ENCODE data around the gene PRR14.

DNA sequence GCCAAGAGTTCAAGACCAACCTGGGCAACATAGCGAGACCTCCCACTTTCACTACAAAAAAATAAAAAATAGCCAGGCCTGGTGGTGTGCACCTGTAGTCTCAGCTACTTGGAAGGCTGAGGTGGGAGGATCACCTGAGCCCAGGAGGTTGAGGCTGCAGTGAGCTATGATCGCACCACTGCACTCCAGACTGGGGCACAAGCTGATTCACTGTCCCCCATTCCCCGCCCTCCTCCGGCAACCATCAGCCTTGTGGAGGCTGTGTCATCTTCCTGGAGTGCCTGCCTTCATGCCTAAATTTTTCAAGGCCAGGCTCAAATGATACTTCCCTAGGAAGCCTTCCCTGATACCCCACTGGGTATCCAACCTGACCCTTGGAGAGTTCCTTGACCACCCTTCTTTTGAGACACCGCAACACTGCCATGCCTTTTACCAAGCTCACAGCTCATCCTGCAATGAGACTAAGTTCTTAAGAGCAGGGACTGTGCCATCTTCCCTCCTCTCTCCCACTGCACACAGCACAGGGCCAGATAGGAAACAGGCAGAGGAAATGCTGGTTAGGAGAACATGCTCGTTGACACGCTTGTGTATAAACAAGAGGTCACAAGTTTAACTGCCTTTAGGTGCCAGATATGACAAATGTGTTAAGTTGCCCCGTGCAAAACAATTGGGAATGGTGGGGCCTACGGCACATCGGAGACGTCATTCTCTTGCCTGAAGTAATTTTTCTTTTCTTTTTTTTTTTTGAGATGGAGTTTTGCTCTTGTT, 44.4 kb downstream of the PRR14 start:
- TF ChIP-seq, protein P1, sequence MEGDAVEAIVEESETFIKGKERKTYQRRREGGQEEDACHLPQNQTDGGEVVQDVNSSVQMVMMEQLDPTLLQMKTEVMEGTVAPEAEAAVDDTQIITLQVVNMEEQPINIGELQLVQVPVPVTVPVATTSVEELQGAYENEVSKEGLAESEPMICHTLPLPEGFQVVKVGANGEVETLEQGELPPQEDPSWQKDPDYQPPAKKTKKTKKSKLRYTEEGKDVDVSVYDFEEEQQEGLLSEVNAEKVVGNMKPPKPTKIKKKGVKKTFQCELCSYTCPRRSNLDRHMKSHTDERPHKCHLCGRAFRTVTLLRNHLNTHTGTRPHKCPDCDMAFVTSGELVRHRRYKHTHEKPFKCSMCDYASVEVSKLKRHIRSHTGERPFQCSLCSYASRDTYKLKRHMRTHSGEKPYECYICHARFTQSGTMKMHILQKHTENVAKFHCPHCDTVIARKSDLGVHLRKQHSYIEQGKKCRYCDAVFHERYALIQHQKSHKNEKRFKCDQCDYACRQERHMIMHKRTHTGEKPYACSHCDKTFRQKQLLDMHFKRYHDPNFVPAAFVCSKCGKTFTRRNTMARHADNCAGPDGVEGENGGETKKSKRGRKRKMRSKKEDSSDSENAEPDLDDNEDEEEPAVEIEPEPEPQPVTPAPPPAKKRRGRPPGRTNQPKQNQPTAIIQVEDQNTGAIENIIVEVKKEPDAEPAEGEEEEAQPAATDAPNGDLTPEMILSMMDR (IDR thresholded peaks at IDR 0.05): no peak
- no peak for TF ChIP-seq EP300 (IDR thresholded peaks at IDR 0.05)
- no peak for TF ChIP-seq POLR2AphosphoS5 (IDR thresholded peaks at IDR 0.05)
- no peak for TF ChIP-seq POLR2A (IDR thresholded peaks at IDR 0.05)
